NT2/D1 (cell line): ENCODE results near the gene STK17B.

ENCODE experiments used
- YY1 ChIP-seq: IDR thresholded peaks from 2 replicates; pipeline ENCODE4 v1.6.1; 2011; ENCODE audit not compliant: insufficient read length, insufficient read depth
- ZNF274 ChIP-seq: IDR thresholded peaks from 2 replicates; pipeline ENCODE4 v1.6.1; 2011; ENCODE audit warnings: mild to moderate bottlenecking, low read depth, low read length

GRCh38 chr2:196099916-196100315 lies 71.5 kb downstream of the STK17B start:
- TF ChIP-seq ZNF274 = no peak
- no peak for TF ChIP-seq YY1
